Measurements from ENCODE around the gene PPFIA4.

Gene PPFIA4

DNA sequence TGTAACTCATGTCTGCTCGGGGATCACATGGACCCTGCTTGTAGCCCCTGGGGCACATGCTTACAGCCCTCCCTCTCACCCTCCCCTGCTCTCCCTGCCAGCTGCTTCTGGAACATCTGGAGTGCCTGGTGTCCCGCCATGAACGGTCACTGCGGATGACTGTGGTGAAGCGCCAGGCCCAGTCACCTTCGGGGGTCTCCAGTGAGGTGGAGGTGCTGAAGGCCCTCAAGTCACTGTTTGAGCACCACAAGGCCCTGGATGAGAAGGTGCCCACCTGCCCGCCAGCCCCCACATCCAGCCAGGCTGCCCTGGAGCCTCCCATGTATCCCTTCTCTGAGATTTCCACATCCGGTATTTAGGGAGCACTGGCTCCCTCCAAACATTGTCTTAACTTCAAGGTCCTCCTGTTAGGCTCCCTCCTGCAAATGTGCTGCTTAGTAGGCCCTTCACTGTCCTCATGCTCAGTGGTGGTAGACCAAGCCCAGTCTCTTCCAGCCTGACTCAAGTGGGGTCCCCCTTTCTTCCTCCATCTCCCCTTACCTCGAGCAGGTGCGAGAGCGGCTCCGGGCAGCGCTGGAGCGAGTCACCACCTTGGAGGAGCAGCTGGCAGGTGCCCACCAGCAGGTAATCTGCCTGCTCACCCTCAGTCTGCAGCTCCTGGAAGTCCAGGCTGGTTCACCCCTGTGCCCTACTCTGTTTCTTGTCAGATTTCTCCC, 17.7 kb downstream of the PPFIA4 start:
- no peak overlapping the region for H3K4me3 ChIP-seq (ENCODE audit: low read depth, low read length)
- no peak for DNase-seq (ENCODE audit: low read depth)
- TF ChIP-seq, protein P1, sequence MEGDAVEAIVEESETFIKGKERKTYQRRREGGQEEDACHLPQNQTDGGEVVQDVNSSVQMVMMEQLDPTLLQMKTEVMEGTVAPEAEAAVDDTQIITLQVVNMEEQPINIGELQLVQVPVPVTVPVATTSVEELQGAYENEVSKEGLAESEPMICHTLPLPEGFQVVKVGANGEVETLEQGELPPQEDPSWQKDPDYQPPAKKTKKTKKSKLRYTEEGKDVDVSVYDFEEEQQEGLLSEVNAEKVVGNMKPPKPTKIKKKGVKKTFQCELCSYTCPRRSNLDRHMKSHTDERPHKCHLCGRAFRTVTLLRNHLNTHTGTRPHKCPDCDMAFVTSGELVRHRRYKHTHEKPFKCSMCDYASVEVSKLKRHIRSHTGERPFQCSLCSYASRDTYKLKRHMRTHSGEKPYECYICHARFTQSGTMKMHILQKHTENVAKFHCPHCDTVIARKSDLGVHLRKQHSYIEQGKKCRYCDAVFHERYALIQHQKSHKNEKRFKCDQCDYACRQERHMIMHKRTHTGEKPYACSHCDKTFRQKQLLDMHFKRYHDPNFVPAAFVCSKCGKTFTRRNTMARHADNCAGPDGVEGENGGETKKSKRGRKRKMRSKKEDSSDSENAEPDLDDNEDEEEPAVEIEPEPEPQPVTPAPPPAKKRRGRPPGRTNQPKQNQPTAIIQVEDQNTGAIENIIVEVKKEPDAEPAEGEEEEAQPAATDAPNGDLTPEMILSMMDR (conservative IDR thresholded peaks at IDR 0.05; ENCODE audit: low read depth, low read length), result no peak

DNA sequence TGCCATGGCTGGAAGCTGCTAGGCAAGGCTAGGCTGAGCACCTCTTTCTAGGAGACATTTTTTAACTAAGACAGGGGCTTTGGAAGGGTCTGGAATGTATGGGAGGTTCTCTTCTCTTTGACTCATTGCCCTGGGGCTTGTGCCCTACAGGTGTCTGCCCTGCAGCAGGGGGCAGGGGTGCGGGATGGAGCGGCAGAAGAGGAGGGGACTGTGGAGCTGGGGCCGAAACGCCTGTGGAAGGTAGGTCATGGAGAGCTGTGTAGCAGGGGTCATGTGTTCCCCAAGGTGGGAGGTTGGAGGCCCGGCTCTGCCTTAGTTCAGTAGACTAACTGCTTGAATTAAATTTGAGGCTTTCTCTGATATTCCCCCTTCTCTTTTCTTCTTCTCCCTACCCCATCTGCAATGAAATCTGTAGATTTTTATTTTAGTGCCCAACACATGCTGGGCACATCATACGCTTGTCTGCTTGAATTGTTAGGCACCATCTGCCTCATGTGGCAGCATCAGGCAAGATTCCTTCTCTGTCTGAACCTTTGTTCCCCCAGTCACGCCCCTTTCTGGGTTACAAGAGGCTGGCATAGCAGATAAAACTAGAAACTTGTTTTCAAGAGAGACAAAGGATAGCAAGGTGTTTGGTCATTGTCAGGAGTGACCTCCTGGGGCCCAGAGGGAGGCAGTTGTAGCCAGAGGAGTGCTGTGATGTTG, 18.4 kb downstream of the PPFIA4 start:
- no peak for DNase-seq (ENCODE audit: low read depth)
- no peak overlapping the region for H3K4me3 ChIP-seq (ENCODE audit: low read depth, low read length)
- TF ChIP-seq, protein P1 (conservative IDR thresholded peaks at IDR 0.05; ENCODE audit: low read depth, low read length), result no peak

DNA sequence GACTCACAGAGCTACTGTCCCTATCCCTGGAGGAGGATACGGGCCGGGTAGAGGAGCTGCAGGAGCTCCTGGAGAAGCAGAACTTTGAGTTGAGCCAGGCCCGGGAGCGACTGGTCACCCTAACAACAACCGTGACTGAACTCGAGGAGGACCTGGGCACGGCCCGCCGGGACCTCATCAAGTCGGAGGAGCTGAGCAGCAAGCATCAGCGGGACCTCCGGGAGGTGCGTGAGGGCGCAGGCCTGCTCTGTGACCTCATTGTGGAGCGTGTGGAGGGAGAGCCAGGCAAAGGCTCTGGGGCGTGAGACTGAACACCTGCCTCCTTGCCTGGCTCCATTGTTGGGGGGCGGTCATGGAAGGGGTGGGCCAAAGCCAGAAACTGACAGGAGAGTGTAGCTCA, 19.0 kb downstream of the PPFIA4 start:
- no peak for DNase-seq (ENCODE audit: low read depth)
- H3K4me3 ChIP-seq (ENCODE audit: low read depth, low read length), result no peak overlapping the region
- TF ChIP-seq, protein P1 (conservative IDR thresholded peaks at IDR 0.05; ENCODE audit: low read depth, low read length), result no peak

DNA sequence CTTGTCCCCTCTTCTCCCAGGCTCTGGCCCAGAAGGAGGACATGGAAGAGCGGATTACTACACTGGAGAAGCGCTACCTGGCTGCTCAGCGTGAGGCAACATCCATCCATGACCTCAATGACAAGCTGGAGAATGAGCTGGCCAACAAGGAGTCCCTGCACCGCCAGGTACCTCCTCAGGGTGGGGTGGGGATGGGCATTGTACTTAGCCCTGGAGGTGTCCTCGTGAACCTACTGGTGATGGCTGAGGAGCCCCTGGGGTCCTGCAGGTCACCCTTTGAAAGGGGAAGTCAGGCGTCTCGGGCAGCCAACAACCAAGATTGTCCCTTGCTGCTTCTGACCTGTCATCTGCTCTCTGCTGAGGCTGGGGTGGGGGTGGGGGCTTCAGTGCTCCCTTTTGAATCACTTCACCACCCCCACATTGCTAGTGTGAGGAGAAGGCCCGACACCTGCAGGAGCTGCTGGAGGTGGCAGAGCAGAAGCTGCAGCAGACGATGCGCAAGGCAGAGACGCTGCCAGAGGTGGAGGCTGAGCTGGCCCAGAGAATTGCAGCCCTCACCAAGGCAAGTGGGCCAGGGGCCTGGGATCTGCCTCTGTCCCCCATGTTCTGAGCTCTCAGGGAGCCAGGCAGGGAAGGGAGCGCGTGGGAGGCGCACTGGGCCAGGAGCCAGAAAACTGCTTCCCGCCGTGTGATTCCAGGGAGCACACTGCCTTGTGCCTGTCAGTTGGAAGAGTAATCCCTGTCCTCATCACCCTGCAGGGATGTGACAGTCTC, 19.7 kb downstream of the PPFIA4 start:
- TF ChIP-seq, protein P1 (conservative IDR thresholded peaks at IDR 0.05; ENCODE audit: low read depth, low read length), result no peak
- no peak overlapping the region for H3K4me3 ChIP-seq (ENCODE audit: low read depth, low read length)
- DNase-seq (ENCODE audit: low read depth), result no peak

DNA sequence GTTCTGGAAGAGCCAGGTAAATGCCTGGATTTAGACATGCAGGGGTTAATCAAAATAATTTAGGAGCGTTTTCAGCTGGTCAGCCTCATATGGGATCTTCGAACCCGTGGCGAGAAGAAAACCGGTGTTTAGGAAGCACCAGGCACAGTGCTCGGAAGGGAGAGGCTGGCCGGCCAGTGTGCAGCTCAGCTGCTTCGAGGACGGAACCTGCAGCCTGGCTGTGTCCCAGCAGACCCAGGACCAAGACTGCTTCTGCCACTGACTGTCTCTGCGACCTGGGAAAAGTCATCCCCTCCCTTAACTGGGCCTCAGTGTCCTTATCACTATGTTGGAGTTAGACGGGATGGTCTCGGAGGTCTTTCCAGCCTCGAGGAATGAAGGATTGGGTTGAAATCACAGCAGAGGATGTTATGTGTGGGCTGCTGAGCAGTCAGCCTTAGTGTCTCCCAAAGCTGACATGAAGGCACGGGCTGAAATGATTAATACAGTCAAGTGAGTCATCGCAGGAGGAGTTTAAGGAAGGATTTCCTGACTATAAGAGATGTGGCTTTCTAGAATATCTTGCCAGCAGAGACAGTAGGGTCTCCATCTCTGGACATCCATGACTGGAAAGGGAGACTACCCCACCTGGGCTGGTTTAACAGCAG, 20.8 kb downstream of the PPFIA4 start:
- no peak overlapping the region for H3K4me3 ChIP-seq (ENCODE audit: low read depth, low read length)
- TF ChIP-seq, protein P1 (conservative IDR thresholded peaks at IDR 0.05; ENCODE audit: low read depth, low read length), result no peak
- peak; percentile 76 for DNase-seq (ENCODE audit: low read depth)

DNA sequence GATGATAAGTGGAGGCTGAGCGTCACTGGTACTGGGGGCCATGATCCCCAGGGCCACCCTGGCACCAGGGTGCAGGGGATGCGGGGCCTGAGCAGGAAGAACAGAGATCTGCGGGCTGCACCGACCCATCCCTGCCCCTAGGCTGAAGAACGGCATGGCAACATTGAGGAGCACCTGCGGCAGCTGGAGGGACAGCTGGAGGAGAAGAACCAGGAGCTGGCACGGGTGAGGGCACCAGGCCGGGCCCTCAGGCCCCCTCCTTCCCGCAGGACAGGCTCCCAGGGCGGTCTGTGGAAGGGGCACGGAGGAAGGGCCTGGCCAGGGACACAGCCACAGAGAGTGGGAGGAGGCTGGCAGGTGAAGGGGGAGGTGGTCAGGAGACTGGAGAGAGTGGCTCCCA, 21.8 kb downstream of the PPFIA4 start:
- no peak for DNase-seq (ENCODE audit: low read depth)
- H3K4me3 ChIP-seq (ENCODE audit: low read depth, low read length), result no peak overlapping the region
- TF ChIP-seq, protein P1 (conservative IDR thresholded peaks at IDR 0.05; ENCODE audit: low read depth, low read length), result no peak

All from choroid plexus epithelial cell (primary cell).